HepG2 (cell line): Measurements from ENCODE around the gene ABCB9. TPM values are rescaled to one million over a fixed set of nuclear protein-coding genes. Genes with fewer than 3 reads are reported as not detected.

Source experiments
- GLI4 ChIP-seq: sonication (generic); formaldehyde crosslinking; IDR thresholded peaks from 2 replicates; pipeline ENCODE4 v1.5.1; 2020; ENCODE audit warnings: missing genetic modification reagents, mild to moderate bottlenecking, moderate library complexity, borderline replicate concordance
- HMGA1 ChIP-seq: sonication (generic); formaldehyde crosslinking; conservative IDR thresholded peaks from 2 replicates; pipeline ENCODE4 v1.4.0; 2020; ENCODE audit warnings: missing genetic modification reagents
- IRF2 ChIP-seq: IDR thresholded peaks from 2 replicates; pipeline ENCODE4 v1.6.1; 2018; ENCODE audit warnings: missing genetic modification reagents, missing compliant biosample characterization
- ISX ChIP-seq: sonication (generic); formaldehyde crosslinking; conservative IDR thresholded peaks from 2 replicates; pipeline ENCODE4 v1.5.0; 2020; ENCODE audit warnings: missing genetic modification reagents
- NCOA2 ChIP-seq: sonication (generic); formaldehyde crosslinking; IDR thresholded peaks from 2 replicates; pipeline ENCODE4 v1.8.0; 2022; ENCODE audit warnings: inconsistent platforms
- NKX3-1 ChIP-seq: sonication (generic); formaldehyde crosslinking; IDR thresholded peaks from 2 replicates; pipeline ENCODE4 v1.5.0; 2020; ENCODE audit warnings: missing genetic modification reagents
- POGZ ChIP-seq: sonication (generic); formaldehyde crosslinking; IDR thresholded peaks from 2 replicates; pipeline ENCODE4 v1.4.0; 2020; ENCODE audit warnings: mild to moderate bottlenecking, missing genetic modification reagents
- ZNF160 ChIP-seq: sonication (generic); formaldehyde crosslinking; IDR thresholded peaks from 2 replicates; pipeline ENCODE4 v1.8.0; 2022; ENCODE audit warnings: mild to moderate bottlenecking, inconsistent platforms, missing genetic modification reagents
- ZNF274 ChIP-seq: sonication (generic); formaldehyde crosslinking; IDR thresholded peaks from 2 replicates; pipeline ENCODE4 v1.5.1; 2020; ENCODE audit warnings: mild to moderate bottlenecking, missing genetic modification reagents
- ZNF557 ChIP-seq: sonication (generic); formaldehyde crosslinking; IDR thresholded peaks from 2 replicates; pipeline ENCODE4 v1.4.0; 2020; ENCODE audit warnings: missing genetic modification reagents
- ZNF589 ChIP-seq: sonication (generic); formaldehyde crosslinking; conservative IDR thresholded peaks from 2 replicates; pipeline ENCODE4 v1.8.0; 2022; ENCODE audit warnings: mild to moderate bottlenecking, moderate library complexity, missing genetic modification reagents
- polyA plus RNA-seq, 8 experiments: library from polyadenylated mRNA; depleted of rRNA in 3 of 8; stranded (reverse) in 7 of 8; unstranded in 1 of 8; fragments of >200 nt; fragmentation: Illumina TruSeq in 4 of 8; extraction: Trizol in 4 of 8; gene quantifications; 2 replicates each; pipeline versions ENCODE4 v1.2.1 to v1.2.3, GENCODE V29; 2011 to 2016; ENCODE audit warnings: low read depth in 4 of 8, missing spikeins in 1 of 8, mixed read lengths in 1 of 8; ENCODE audit not compliant: insufficient read depth in 1 of 8
- total RNA-seq, 5 experiments: library from RNA; depleted of rRNA; stranded (reverse); fragments of >200 nt; fragmentation: Illumina TruSeq; extraction: Trizol; gene quantifications; 2 replicates each; pipeline ENCODE4 v1.2.3, GENCODE V29; 2016; ENCODE audit warnings: low read depth in 1 of 5
- TF ChIP-seq, protein P1 (sequence below): sonication (generic); formaldehyde crosslinking; IDR thresholded peaks from 2 replicates; pipeline ENCODE4 v1.5.0; 2020; ENCODE audit warnings: missing genetic modification reagents, mild to moderate bottlenecking, borderline replicate concordance
- TF ChIP-seq, protein P2 (sequence below): sonication (generic); formaldehyde crosslinking; IDR thresholded peaks from 2 replicates; pipeline ENCODE4 v1.4.0; 2020; ENCODE audit warnings: missing genetic modification reagents
- TF ChIP-seq, protein P3 (sequence below): sonication (generic); formaldehyde crosslinking; IDR thresholded peaks from 2 replicates; pipeline ENCODE4 v1.5.0; 2020; ENCODE audit warnings: missing genetic modification reagents, mild to moderate bottlenecking, borderline replicate concordance
- TF ChIP-seq, protein P4 (sequence below): sonication (generic); formaldehyde crosslinking; IDR thresholded peaks from 2 replicates; pipeline ENCODE4 v1.8.0; 2022; ENCODE audit warnings: mild to moderate bottlenecking, missing genetic modification reagents; ENCODE audit not compliant: insufficient replicate concordance
- TF ChIP-seq, protein P5 (sequence below): sonication (generic); formaldehyde crosslinking; IDR thresholded peaks from 2 replicates; pipeline ENCODE4 v1.4.0; 2020; ENCODE audit warnings: missing genetic modification reagents
- TF ChIP-seq, protein P6 (sequence below): sonication (generic); formaldehyde crosslinking; IDR thresholded peaks from 2 replicates; pipeline ENCODE4 v1.8.1; 2022; ENCODE audit warnings: low read depth, mild to moderate bottlenecking, missing genetic modification reagents

The ABCB9 gene
- total and polyA plus RNA-seq, 2 of the 13 experiments (the other 11 are each of a cell fraction or from before 2014, with no cell fraction given): 5.1 to 6.0 TPM

DNA sequence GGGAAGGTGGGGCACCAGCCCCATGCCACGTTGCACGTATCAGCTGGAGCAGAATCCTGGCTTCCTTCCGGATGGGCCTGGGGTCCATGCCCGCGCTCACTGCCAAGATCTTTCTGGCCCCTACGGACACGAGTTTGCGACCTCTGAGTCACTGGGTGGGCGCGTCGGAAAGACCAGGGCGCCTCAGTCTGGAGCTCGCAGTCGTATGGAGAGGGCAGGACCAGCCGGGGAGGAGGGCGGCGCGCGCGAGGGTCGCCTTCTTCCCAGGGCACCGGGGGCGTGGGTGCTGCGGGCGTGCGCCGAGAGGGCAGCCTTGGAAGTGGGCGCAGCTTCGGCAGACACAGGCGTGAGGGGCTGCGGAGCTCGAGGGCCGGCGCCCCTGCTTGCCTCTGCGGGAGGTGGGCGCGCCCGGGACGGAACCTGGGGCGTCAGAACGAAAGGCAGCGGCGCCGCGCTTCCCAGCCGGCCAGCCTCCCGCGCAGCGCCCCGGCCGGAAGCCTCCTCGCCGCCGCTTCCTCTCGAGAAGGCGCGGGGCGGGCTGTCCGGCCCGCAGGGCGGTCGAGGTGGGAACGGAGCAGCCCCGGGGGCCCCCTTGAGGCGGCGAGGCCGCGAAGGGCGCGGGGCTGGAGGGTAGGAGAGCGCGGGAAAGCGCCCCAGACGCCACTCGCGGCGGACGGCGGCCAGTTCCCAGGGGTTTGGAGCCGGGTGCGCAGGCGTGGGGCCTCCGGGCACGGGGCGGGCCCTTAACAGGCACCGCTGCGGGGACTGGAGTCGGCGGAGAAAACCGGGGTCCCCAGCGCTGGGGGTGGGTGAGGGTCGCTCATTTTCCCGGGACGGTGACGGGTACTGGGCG, 14.1 kb upstream of the ABCB9 start, which contains the start of gene ARL6IP4 (continued):
- TF ChIP-seq, protein P1, sequence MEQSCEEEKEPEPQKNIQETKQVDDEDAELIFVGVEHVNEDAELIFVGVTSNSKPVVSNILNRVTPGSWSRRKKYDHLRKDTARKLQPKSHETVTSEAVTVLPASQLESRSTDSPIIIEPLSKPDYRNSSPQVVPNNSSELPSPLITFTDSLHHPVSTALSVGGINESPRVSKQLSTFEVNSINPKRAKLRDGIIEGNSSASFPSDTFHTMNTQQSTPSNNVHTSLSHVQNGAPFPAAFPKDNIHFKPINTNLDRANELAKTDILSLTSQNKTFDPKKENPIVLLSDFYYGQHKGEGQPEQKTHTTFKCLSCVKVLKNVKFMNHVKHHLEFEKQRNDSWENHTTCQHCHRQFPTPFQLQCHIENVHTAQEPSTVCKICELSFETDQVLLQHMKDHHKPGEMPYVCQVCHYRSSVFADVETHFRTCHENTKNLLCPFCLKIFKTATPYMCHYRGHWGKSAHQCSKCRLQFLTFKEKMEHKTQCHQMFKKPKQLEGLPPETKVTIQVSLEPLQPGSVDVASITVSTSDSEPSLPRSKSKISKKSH (CRISPR knock-in tag): no peak; the same call in 1 of the 2 replicates
- TF ChIP-seq GLI4 (CRISPR knock-in tag) (peak; percentile 70; the same call in 1 of the 2 replicates), IRF2 (CRISPR knock-in tag) (0 out of 2 replicates have a peak, but pooled peaks have one; percentile 20), ZNF274 (0 out of 2 replicates have a peak, but pooled peaks have one; percentile 68), ZNF589 (0 out of 2 replicates have a peak, but pooled peaks have one; percentile 40), ISX (CRISPR knock-in tag) (no peak; the same call in 1 of the 2 replicates), NCOA2 (no peak), ZNF160 (CRISPR knock-in tag) (no peak; the same call in 1 of the 2 replicates), POGZ (CRISPR knock-in tag) (peak; percentile 20; the same call in 1 of the 2 replicates), HMGA1 (CRISPR knock-in tag) (no peak), ZNF557 (CRISPR knock-in tag) (no peak), NKX3-1 (CRISPR knock-in tag) (no peak; the same call in 1 of the 2 replicates)
- TF ChIP-seq, protein P2, sequence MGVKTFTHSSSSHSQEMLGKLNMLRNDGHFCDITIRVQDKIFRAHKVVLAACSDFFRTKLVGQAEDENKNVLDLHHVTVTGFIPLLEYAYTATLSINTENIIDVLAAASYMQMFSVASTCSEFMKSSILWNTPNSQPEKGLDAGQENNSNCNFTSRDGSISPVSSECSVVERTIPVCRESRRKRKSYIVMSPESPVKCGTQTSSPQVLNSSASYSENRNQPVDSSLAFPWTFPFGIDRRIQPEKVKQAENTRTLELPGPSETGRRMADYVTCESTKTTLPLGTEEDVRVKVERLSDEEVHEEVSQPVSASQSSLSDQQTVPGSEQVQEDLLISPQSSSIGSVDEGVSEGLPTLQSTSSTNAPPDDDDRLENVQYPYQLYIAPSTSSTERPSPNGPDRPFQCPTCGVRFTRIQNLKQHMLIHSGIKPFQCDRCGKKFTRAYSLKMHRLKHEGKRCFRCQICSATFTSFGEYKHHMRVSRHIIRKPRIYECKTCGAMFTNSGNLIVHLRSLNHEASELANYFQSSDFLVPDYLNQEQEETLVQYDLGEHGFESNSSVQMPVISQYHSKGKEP (CRISPR knock-in tag): no peak
- TF ChIP-seq, protein P3, sequence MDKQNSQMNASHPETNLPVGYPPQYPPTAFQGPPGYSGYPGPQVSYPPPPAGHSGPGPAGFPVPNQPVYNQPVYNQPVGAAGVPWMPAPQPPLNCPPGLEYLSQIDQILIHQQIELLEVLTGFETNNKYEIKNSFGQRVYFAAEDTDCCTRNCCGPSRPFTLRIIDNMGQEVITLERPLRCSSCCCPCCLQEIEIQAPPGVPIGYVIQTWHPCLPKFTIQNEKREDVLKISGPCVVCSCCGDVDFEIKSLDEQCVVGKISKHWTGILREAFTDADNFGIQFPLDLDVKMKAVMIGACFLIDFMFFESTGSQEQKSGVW: 0 out of 2 replicates have a peak, but pooled peaks have one; percentile 28
- TF ChIP-seq, protein P4, sequence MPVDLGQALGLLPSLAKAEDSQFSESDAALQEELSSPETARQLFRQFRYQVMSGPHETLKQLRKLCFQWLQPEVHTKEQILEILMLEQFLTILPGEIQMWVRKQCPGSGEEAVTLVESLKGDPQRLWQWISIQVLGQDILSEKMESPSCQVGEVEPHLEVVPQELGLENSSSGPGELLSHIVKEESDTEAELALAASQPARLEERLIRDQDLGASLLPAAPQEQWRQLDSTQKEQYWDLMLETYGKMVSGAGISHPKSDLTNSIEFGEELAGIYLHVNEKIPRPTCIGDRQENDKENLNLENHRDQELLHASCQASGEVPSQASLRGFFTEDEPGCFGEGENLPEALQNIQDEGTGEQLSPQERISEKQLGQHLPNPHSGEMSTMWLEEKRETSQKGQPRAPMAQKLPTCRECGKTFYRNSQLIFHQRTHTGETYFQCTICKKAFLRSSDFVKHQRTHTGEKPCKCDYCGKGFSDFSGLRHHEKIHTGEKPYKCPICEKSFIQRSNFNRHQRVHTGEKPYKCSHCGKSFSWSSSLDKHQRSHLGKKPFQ (CRISPR knock-in tag): peak; percentile 39
- TF ChIP-seq, protein P5, sequence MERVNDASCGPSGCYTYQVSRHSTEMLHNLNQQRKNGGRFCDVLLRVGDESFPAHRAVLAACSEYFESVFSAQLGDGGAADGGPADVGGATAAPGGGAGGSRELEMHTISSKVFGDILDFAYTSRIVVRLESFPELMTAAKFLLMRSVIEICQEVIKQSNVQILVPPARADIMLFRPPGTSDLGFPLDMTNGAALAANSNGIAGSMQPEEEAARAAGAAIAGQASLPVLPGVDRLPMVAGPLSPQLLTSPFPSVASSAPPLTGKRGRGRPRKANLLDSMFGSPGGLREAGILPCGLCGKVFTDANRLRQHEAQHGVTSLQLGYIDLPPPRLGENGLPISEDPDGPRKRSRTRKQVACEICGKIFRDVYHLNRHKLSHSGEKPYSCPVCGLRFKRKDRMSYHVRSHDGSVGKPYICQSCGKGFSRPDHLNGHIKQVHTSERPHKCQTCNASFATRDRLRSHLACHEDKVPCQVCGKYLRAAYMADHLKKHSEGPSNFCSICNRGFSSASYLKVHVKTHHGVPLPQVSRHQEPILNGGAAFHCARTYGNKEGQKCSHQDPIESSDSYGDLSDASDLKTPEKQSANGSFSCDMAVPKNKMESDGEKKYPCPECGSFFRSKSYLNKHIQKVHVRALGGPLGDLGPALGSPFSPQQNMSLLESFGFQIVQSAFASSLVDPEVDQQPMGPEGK (CRISPR knock-in tag): no peak
- TF ChIP-seq, protein P6, sequence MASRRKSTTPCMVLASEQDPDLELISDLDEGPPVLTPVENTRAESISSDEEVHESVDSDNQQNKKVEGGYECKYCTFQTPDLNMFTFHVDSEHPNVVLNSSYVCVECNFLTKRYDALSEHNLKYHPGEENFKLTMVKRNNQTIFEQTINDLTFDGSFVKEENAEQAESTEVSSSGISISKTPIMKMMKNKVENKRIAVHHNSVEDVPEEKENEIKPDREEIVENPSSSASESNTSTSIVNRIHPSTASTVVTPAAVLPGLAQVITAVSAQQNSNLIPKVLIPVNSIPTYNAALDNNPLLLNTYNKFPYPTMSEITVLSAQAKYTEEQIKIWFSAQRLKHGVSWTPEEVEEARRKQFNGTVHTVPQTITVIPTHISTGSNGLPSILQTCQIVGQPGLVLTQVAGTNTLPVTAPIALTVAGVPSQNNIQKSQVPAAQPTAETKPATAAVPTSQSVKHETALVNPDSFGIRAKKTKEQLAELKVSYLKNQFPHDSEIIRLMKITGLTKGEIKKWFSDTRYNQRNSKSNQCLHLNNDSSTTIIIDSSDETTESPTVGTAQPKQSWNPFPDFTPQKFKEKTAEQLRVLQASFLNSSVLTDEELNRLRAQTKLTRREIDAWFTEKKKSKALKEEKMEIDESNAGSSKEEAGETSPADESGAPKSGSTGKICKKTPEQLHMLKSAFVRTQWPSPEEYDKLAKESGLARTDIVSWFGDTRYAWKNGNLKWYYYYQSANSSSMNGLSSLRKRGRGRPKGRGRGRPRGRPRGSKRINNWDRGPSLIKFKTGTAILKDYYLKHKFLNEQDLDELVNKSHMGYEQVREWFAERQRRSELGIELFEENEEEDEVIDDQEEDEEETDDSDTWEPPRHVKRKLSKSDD (CRISPR knock-in tag): no peak
